ENCODE results near the gene ZDHHC3.
"Not testable (repeated sequence)": the region's sequence is repeated elsewhere in the genome, so short reads cannot be mapped to it uniquely, and the experiment has no call there.

The ZDHHC3 gene

GRCh38 chr3:44995142-44995770, 19.3 kb upstream of the ZDHHC3 start:
- no peak for DNase-seq

GRCh38 chr3:44993471-44994205, 17.7 kb upstream of the ZDHHC3 start:
- DNase-seq: no peak

DNA sequence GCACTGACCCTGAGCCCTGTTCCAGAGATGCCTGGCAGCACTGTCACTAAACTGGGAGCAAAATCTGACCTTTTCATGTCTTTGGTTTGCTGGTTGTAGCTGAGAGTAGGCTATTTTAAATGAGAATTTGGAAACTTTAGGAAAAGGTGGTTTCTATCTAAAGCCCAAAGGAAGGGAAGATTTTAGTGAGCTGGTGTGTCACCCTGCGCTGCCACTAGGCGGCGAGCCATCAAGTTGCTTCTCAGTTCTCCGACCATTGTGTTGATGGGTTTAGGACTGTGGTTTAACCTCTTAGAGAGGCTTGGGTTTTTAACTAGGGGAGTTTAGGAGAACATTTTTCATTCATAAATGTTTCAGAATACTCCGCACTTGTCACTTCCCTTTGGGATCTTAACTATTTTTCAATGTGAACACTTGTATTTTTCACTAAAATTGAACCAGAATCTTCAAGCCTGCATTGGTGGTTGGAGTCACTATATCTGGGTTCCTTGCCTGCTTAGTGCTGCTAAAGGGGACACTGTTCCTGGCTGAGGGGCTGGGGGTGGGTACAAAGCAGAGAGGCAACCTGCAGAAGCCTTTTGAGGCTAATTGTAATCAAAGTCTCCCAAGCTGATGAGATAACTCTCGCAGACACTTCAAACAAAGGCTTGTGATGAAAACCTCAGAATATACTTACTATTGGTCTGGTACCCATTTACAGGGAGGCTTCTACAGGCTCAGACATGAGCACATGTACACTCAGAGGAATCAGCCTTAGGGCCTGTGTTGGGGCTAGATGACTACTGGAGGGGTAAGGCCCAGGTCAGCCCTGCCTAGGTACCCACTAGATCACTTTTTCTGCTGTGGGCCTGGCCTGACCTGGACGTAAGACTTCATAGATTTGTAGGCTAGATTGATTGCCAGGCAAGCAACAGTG, 16.8 kb upstream of the ZDHHC3 start:
- DNase-seq: no peak

- DNase-seq: no peak
Observed at GRCh38 chr3:44991326-44991725, 15.4 kb upstream of the ZDHHC3 start.

GRCh38 chr3:44989636-44990373, 13.8 kb upstream of the ZDHHC3 start:
- DNase-seq: no peak

DNA sequence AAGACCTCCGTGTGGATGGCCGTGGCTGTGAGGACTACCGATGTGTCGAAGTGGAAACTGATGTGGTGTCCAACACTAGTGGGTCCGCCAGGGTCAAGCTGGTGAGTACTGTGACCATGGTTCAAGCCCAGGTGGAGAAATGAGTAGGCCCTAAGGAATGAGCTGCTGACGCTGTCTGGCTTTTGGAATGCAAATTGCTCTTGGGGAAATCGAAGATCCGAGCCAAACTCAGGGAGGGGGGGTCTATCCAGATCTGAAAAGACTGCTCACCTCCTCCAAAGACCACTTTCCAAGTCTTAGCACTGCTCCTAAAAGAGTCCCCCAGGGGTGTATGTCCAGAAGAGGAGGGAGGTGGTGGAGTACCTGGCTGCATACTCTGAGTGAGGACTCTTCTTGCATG, 13.2 kb upstream of the ZDHHC3 start:
- no peak for DNase-seq

DNA sequence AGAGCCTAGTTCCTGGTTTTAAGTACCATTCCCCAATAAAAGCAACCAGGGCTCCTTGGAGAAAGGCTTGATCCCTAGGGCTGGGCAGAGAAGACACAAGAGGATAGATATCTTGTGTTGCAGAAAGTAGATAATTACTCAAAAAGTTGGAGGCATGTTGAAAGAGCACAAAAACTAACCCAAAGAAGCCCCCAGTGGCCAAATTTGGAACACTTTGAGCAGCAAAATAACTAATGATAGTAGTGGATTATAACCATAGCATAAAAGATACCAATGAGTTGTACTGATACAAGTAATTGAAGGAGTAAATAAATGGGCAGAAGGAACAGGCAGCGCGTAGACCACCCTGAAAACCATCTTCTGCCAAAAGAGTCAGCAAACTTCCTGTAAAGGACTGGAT, 12.1 kb upstream of the ZDHHC3 start:
- DNase-seq: no peak

DNA sequence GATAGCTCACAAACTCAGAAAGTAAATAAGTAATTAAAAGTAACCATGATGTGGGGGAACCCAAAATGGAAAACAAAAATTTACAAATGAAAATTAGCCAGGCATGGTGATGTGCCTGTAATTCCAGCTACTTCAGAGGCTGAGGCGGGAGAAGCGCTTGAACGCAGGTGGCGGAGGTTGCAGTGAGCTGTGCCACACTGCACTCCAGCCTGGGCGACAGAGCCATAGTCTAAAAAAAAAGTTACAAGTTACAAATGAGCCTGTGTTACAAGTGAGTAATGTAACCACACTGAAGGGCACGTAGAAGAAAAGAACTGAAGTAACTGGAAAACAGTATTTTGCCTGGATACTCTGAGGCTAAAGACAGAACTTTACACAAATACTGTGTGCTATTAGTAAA, 11.4 kb upstream of the ZDHHC3 start:
- no peak for DNase-seq

DNA sequence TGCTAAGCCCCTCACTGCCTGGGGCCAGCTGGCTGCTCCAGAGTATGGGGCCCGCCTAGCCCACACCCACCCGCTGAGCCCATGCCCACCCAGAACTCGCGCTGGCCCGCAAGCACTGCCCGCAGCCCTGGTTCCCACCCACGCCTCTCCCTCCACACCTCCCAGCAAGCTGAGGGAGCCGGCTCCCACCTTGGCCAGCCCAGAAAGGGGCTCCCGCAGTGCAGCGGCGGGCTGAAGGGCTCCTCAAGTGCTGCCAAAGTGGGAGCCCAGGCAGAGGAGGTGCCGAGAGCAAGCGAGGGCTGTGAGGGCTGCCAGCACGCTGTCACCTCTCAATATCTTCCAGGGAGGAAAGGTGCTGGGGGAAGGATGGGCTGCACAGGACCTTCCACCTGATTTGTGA, 10.4 kb upstream of the ZDHHC3 start:
- DNase-seq: not testable (repeated sequence)

- no peak for DNase-seq
Observed at GRCh38 chr3:44984335-44984734, 8.4 kb upstream of the ZDHHC3 start.

GRCh38 chr3:44983484-44983941, 7.5 kb upstream of the ZDHHC3 start:
- DNase-seq: no peak

- DNase-seq: no peak
Observed at GRCh38 chr3:44982817-44983216, 6.8 kb upstream of the ZDHHC3 start.

GRCh38 chr3:44981751-44982150, 5.8 kb upstream of the ZDHHC3 start:
- no peak for DNase-seq

- DNase-seq: no peak
Observed at GRCh38 chr3:44981220-44981619, 5.2 kb upstream of the ZDHHC3 start.

GRCh38 chr3:44974416-44974815, 1.6 kb downstream of the ZDHHC3 start:
- DNase-seq: no peak

DNA sequence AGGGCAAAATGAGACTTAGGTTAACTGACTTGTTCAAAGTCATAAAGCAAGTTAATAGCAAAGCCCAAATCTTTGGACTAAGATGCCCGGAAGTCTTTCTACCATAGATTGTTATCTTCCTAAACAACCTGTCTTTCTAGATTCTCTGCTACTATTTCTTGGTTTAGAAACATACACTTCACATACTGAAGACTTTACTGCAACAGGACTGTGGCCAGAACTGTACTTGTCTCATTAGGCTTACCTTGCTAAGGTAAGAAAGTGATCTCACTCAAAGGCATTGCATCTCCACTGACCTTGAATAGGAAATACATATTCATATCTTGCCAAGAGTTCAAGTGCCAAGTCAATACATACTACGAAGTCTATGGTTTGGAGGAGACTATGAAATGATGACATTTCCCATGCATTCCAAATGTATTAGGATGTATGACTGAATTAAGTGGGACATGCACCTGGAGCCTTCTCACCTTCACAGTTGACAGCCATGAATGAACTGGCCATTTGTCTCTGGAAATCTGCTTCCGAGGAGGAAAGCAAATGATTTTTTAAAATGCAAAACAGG, 5.0 kb downstream of the ZDHHC3 start:
- DNase-seq: no peak

DNA sequence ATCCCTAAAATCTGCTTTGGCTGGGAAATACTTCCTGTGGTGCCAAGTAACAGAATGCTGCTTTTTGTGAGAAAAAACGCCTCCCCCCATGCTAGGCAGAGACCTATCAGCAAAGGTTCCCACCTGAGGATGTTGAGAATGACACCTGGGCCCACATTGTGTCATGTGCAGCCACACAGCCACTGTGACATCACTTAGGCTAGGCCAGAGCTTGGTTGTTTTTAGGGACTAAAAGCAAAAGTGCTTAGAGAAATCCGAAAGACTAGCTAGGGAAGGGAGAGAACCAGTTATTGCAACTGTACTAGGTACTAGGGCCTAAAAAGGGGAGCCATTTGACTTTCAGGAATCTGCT, 6.2 kb downstream of the ZDHHC3 start:
- no peak for DNase-seq

GRCh38 chr3:44969154-44969827, 6.7 kb downstream of the ZDHHC3 start:
- DNase-seq: no peak

GRCh38 chr3:44968447-44968858, 7.5 kb downstream of the ZDHHC3 start:
- DNase-seq: no peak

GRCh38 chr3:44966795-44967278, 9.1 kb downstream of the ZDHHC3 start:
- DNase-seq: no peak

DNA sequence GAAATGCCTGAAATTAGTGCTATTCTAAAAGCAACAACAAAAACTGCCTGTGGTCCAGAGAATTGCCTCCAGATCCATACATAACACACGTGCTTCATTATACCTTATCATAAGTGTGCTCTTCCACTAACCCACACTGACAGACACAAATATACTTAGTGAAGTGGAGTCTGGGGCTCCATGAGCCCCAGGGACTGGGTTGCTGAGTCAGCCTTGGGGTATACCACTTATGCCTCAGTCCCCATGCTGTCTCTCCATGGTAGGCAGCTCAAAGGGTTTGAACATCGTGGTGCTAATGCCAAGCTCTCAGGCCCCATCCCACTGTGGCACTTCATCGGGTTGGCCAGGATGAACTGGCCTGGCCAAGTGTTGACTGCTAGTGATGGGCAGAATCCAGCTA, 10.8 kb downstream of the ZDHHC3 start:
- DNase-seq: no peak
